Loucy (cell line): Measurements from ENCODE around the gene PRAC1.

Source experiments
- H2AFZ ChIP-seq: fragments of 200-600 bp; sonication (generic); 2 replicates; pipeline ENCODE4 v1.6.0; 2016; ENCODE audit warnings: antibody characterized with exemption, mild to moderate bottlenecking, low read length, moderate library complexity
- H3F3A ChIP-seq: fragments of 200-600 bp; 2 replicates; pipeline ENCODE4 v1.6.0; 2016; ENCODE audit warnings: antibody characterized with exemption, low read depth, mild to moderate bottlenecking
- H3K27me3 ChIP-seq: fragments of 200-600 bp; sonication (generic); 2 replicates; pipeline ENCODE4 v1.6.1; 2014; ENCODE audit warnings: low read length, mild to moderate bottlenecking; ENCODE audit not compliant: insufficient read depth, poor library complexity, severe bottlenecking
- H3K36me3 ChIP-seq: fragments of 200-600 bp; sonication (generic); 2 replicates; pipeline ENCODE4 v1.6.1; 2016; ENCODE audit warnings: low read length; ENCODE audit not compliant: insufficient read depth
- H3K4me1 ChIP-seq: fragments of 200-600 bp; sonication (generic); 2 replicates; pipeline ENCODE4 v1.5.1; 2014; ENCODE audit warnings: low read length, mild to moderate bottlenecking; ENCODE audit not compliant: insufficient read depth, poor library complexity, severe bottlenecking
- H3K4me2 ChIP-seq: fragments of 200-600 bp; sonication (generic); 2 replicates; pipeline ENCODE4 v1.6.0; 2014; ENCODE audit warnings: antibody characterized with exemption, low read length, low read depth, mild to moderate bottlenecking; ENCODE audit not compliant: poor library complexity, severe bottlenecking
- H3K4me3 ChIP-seq: fragments of 200-600 bp; sonication (generic); 2 replicates; pipeline ENCODE4 v1.5.1; 2014; ENCODE audit warnings: low read length, mild to moderate bottlenecking, mixed read lengths; ENCODE audit not compliant: poor library complexity, severe bottlenecking
- H3K79me2 ChIP-seq: fragments of 200-600 bp; sonication (generic); 2 replicates; pipeline ENCODE4 v1.6.1; 2014; ENCODE audit warnings: low read length; ENCODE audit not compliant: insufficient read depth
- H3K9ac ChIP-seq: fragments of 200-600 bp; sonication (generic); 2 replicates; pipeline ENCODE4 v1.6.0; 2014; ENCODE audit warnings: mild to moderate bottlenecking, low read depth, low read length, moderate library complexity; ENCODE audit not compliant: poor library complexity, severe bottlenecking
- H3K9me2 ChIP-seq: fragments of 200-600 bp; sonication (generic); replicated peaks from 2 replicates; pipeline ENCODE4 v1.6.1; 2016; ENCODE audit warnings: low read depth, low read length, mixed read lengths
- H3K9me3 ChIP-seq: fragments of 200-600 bp; sonication (generic); 2 replicates; pipeline ENCODE4 v1.6.1; 2014; ENCODE audit warnings: mild to moderate bottlenecking, antibody characterized with exemption, low read length, low read depth; ENCODE audit not compliant: insufficient read depth
- H4K20me1 ChIP-seq: fragments of 200-600 bp; sonication (generic); 2 replicates; pipeline ENCODE4 v1.6.0; 2014; ENCODE audit warnings: antibody characterized with exemption, low read length, mild to moderate bottlenecking; ENCODE audit not compliant: insufficient read depth, poor library complexity, severe bottlenecking
- EZH2phosphoT487 ChIP-seq: fragments of 200-600 bp; IDR thresholded peaks from 2 replicates; pipeline ENCODE4 v1.6.1; 2018; ENCODE audit warnings: antibody characterized with exemption, mild to moderate bottlenecking, moderate library complexity, borderline replicate concordance
- TF ChIP-seq, protein P1 (sequence below): fragments of 200-600 bp; sonication (generic); conservative IDR thresholded peaks from 2 replicates; pipeline ENCODE4 v1.5.1; 2014; ENCODE audit warnings: mild to moderate bottlenecking, antibody characterized with exemption, low read length

PRAC1 gene

GRCh38 chr17:48726916-48727286, 4.6 kb upstream of the PRAC1 start:
- H3K4me2 ChIP-seq: no peak overlapping the region
- no peaks in the 10 kb centered on the region for H4K20me1 ChIP-seq
- H3K27me3 ChIP-seq: no peaks in the 10 kb centered on the region
- H3K4me1 ChIP-seq: no peaks in the 10 kb centered on the region
- no peaks in the 10 kb centered on the region for H3K36me3 ChIP-seq
- H3K9me2 ChIP-seq: no peaks in the 10 kb centered on the region
- no peak overlapping the region for H3K9ac ChIP-seq
- H3K9me3 ChIP-seq: no peaks in the 10 kb centered on the region
- no peaks in the 10 kb centered on the region for H3F3A ChIP-seq
- no peaks in the 10 kb centered on the region for H3K79me2 ChIP-seq
- no peak overlapping the region for H3K4me3 ChIP-seq
- H2AFZ ChIP-seq: no peak overlapping the region
- TF ChIP-seq, protein P1, sequence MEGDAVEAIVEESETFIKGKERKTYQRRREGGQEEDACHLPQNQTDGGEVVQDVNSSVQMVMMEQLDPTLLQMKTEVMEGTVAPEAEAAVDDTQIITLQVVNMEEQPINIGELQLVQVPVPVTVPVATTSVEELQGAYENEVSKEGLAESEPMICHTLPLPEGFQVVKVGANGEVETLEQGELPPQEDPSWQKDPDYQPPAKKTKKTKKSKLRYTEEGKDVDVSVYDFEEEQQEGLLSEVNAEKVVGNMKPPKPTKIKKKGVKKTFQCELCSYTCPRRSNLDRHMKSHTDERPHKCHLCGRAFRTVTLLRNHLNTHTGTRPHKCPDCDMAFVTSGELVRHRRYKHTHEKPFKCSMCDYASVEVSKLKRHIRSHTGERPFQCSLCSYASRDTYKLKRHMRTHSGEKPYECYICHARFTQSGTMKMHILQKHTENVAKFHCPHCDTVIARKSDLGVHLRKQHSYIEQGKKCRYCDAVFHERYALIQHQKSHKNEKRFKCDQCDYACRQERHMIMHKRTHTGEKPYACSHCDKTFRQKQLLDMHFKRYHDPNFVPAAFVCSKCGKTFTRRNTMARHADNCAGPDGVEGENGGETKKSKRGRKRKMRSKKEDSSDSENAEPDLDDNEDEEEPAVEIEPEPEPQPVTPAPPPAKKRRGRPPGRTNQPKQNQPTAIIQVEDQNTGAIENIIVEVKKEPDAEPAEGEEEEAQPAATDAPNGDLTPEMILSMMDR: no peak
- no peak for TF ChIP-seq EZH2phosphoT487

DNA sequence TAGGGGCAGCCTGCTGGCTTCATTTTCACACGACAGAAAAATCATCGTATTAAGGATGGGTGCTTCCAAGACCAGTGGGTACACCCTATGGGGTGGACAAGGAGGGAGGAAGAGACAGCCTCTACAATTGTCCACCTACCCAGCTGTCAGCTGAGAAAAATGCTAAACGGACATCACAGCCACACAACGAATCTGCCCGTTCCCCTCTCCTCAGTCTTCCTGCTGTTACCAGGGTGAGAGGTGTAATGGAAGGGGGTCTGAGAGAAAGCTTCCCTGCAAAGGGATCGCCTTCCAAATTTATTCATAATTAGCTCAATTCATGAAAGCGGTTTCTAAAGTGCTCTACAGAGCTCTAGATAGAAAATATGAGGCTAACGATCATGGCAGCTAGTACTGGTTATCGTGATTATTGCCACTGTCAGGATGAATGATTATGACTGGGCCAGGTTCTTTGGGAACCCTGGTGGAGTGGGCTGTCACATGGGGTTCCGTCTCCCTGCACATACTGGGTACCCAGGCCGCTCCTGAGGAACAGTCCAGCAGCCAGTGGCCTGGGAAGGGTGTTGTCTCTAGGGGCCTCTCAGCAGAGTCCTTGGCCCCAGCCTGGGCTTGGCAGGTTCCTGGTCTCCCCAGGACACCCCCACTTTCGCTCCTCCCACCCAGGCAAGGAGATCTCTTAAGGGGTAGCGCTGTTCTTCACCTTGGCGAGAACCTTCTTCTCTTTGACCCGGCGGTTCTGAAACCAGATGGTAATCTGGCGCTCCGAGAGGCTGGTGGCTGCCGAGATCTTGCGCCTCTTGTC, 4.0 kb upstream of the PRAC1 start:
- no peaks in the 10 kb centered on the region for H3K9me2 ChIP-seq
- H3K27me3 ChIP-seq: no peaks in the 10 kb centered on the region
- no peak for TF ChIP-seq EZH2phosphoT487
- TF ChIP-seq, protein P1: no peak
- no peaks in the 10 kb centered on the region for H3K36me3 ChIP-seq
- H3K4me2 ChIP-seq: no peak overlapping the region
- no peaks in the 10 kb centered on the region for H3F3A ChIP-seq
- no peaks in the 10 kb centered on the region for H3K79me2 ChIP-seq
- no peak overlapping the region for H3K9ac ChIP-seq
- H3K9me3 ChIP-seq: no peaks in the 10 kb centered on the region
- H3K4me1 ChIP-seq: no peaks in the 10 kb centered on the region
- H3K4me3 ChIP-seq: no peak overlapping the region
- no peaks in the 10 kb centered on the region for H4K20me1 ChIP-seq
- no peak overlapping the region for H2AFZ ChIP-seq

DNA sequence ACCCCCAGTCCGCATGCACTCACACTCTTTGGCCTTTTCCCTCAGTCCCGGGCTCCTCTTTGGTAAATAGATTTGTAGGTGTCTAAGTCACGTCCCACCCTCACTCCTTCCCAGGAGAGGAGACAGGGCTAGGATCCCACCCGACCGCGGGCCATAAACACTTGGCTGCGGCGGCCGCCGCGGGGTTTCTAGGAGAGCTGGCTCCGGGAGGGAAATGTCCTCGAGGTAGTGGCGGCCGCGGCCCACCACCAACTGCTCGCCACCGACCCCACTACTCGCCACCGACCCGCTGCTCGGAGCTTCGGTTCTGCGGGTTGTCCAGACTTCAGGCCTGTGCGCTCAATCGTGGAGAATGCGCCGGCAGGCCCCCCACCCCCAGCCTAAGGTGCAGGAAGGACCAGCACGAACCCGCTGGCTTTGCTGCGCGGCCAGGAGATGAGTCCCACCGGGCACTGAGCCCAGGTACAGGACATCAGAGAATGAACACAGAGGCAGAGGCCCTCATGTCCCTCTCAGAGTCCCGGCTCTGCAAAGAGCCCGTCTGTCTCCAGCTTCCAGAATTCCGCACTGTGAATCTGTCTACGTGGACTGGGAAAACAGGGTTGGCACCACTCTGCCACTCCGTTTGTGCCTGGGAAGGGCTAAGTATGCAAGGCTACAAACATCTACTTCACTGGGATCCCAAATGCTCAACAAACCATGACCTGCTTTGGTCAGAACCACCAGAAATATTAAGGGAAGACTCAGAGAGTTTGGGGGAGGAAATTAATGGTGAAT, 3.2 kb upstream of the PRAC1 start:
- Histone ChIP-seq H3K4me1 (no peaks in the 10 kb centered on the region), H3K4me3 (no peak overlapping the region), H3K9ac (no peak overlapping the region), H3F3A (no peaks in the 10 kb centered on the region), H3K4me2 (no peak overlapping the region), H3K79me2 (no peaks in the 10 kb centered on the region), H3K36me3 (no peaks in the 10 kb centered on the region), H4K20me1 (no peaks in the 10 kb centered on the region), H3K27me3 (no peaks in the 10 kb centered on the region), H3K9me3 (no peaks in the 10 kb centered on the region), H2AFZ (no peak overlapping the region), H3K9me2 (no peaks in the 10 kb centered on the region)
- no peak for TF ChIP-seq EZH2phosphoT487
- TF ChIP-seq, protein P1: no peak
